Natural killer cell (primary cell): Measurements from ENCODE around the gene RBMS3. TPM values are rescaled to one million over a fixed set of nuclear protein-coding genes. Genes with fewer than 3 reads are reported as not detected.

Experiments
- ATAC-seq, 3 donors: fragments of 150-1000 bp in 2 of 3; fragments of 200-7000 bp in 1 of 3; cut with Tn5 transposase; 1 replicate in 1 of 3; 2 replicates in 2 of 3; pipeline ENCODE4 v1.10.0; 2021; ENCODE audit warnings: mild to moderate bottlenecking in 2 of 3, moderate library complexity in 2 of 3
- DNase-seq, 2 donors: peaks; one replicate each; pipeline versions ENCODE4 v3.0.0 to v3.0.0-alpha.2; 2013 to 2021; ENCODE audit warnings: mixed read lengths in 1 of 2
- H3K27ac ChIP-seq: one replicate; pipeline ENCODE4 v1.5.1; 2013; ENCODE audit warnings: mild to moderate bottlenecking, low read length
- H3K27me3 ChIP-seq: one replicate; pipeline ENCODE4 v1.6.1; 2013; ENCODE audit warnings: low read length; ENCODE audit not compliant: control insufficient read depth, insufficient read depth
- H3K36me3 ChIP-seq: one replicate; pipeline ENCODE4 v1.6.1; 2013; ENCODE audit warnings: low read length; ENCODE audit not compliant: control insufficient read depth, insufficient read depth
- H3K4me1 ChIP-seq: one replicate; pipeline ENCODE4 v1.6.1; 2013; ENCODE audit warnings: low read length; ENCODE audit not compliant: control insufficient read depth, insufficient read depth
- H3K4me3 ChIP-seq: one replicate; pipeline ENCODE4 v1.5.1; 2013; ENCODE audit warnings: low read length
- H3K9me3 ChIP-seq: one replicate; pipeline ENCODE4 v1.6.1; 2013; ENCODE audit warnings: low read length; ENCODE audit not compliant: control insufficient read depth, insufficient read depth
- H3K27ac Mint-ChIP-seq, 2 donors: one replicate each; pipeline ENCODE4 v1.8.0; 2022; ENCODE audit warnings: mild to moderate bottlenecking in 2 of 2, mixed read lengths in 2 of 2, moderate library complexity in 1 of 2
- H3K27me3 Mint-ChIP-seq, 2 donors: one replicate each; pipeline ENCODE4 v1.8.0; 2022; ENCODE audit warnings: low read depth in 2 of 2, mixed read lengths in 2 of 2
- H3K36me3 Mint-ChIP-seq: one replicate; pipeline ENCODE4 v1.8.0; 2022; ENCODE audit warnings: mixed read lengths
- H3K4me1 Mint-ChIP-seq, 2 donors: one replicate each; pipeline ENCODE4 v1.8.0; 2022; ENCODE audit warnings: mixed read lengths in 2 of 2
- H3K4me3 Mint-ChIP-seq: one replicate; pipeline ENCODE4 v1.8.0; 2022; ENCODE audit warnings: mild to moderate bottlenecking, moderate library complexity, mixed read lengths
- H3K9me3 Mint-ChIP-seq, 2 donors: one replicate each; pipeline ENCODE4 v1.8.0; 2022; ENCODE audit warnings: mixed read lengths in 2 of 2
- WGBS: methylation state at CpG from one replicate; pipeline ENCODE4 v1.1.7; 2013; ENCODE audit warnings: missing lambda C conversion rate; ENCODE audit not compliant: insufficient coverage; 5-methylcytosine and 5-hydroxymethylcytosine counted together
- intact Hi-C: fragments of 100-400 bp; cut with micrococcal nuclease; formaldehyde crosslinking; loops from one replicate; pipeline ENCODE4 v1.14.2; 2022
- total RNA-seq, 4 donors: library from RNA; stranded (reverse); fragments of 120-200 nt in 1 of 4; gene quantifications; one replicate each; pipeline versions ENCODE4 v1.2.3 to v1.2.4, GENCODE V29; 2013 to 2022
- TF ChIP-seq, protein P1 (sequence below): fragments of 200-600 bp; IDR thresholded peaks from one replicate; pipeline ENCODE4 v1.8.0; 2022; ENCODE audit warnings: antibody characterized with exemption

Gene RBMS3
- total RNA-seq, 3 donors from 2014 or later (not counting 1 experiment from before 2014, with no cell fraction given), result 0.16 TPM; not detected in 2

DNA sequence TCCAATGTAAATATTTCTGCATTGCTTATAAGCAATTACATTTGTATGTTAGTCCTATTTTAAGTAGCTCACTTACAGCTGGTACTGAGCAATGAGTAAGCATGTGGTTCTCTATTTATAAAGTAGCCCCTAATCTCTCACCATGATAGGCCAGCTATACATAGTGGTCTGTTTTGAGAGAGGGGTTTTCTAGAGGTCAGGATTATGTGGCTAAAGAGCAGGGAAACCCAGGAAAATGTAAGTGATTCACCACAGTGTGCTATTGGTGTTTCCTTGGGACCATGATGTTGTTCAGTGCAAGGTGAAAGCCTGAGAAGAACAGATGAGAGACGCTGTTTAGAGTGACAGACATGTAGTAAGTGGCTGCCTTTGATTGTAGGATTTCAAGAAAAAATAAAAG is 26.4 kb downstream of the RBMS3 start:
- H3K9me3 ChIP-seq, result no peaks in the 10 kb centered on the region
- DNase-seq, result no peak
- Mint-ChIP-seq H3K4me3 (no peak overlapping the region), H3K4me1 (no peaks in the 10 kb centered on the region), H3K9me3 (peaks cover 17 to 20% of the 10 kb centered on the region in 2 donors), H3K27me3 (no peaks in the 10 kb centered on the region), H3K27ac (no peak overlapping the region), H3K36me3 (no peaks in the 10 kb centered on the region)
- H3K36me3 ChIP-seq, result no peaks in the 10 kb centered on the region
- H3K4me3 ChIP-seq, result no peak overlapping the region
- TF ChIP-seq, protein P1, sequence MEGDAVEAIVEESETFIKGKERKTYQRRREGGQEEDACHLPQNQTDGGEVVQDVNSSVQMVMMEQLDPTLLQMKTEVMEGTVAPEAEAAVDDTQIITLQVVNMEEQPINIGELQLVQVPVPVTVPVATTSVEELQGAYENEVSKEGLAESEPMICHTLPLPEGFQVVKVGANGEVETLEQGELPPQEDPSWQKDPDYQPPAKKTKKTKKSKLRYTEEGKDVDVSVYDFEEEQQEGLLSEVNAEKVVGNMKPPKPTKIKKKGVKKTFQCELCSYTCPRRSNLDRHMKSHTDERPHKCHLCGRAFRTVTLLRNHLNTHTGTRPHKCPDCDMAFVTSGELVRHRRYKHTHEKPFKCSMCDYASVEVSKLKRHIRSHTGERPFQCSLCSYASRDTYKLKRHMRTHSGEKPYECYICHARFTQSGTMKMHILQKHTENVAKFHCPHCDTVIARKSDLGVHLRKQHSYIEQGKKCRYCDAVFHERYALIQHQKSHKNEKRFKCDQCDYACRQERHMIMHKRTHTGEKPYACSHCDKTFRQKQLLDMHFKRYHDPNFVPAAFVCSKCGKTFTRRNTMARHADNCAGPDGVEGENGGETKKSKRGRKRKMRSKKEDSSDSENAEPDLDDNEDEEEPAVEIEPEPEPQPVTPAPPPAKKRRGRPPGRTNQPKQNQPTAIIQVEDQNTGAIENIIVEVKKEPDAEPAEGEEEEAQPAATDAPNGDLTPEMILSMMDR, result no peak
- H3K27ac ChIP-seq, result no peak overlapping the region
- H3K4me1 ChIP-seq, result no peaks in the 10 kb centered on the region
- intact Hi-C loops, result no loop called here
- no peaks in the 10 kb centered on the region for H3K27me3 ChIP-seq
- no peak for ATAC-seq
- 83% methylated on average over 1 of the region's 1 CpG for WGBS

DNA sequence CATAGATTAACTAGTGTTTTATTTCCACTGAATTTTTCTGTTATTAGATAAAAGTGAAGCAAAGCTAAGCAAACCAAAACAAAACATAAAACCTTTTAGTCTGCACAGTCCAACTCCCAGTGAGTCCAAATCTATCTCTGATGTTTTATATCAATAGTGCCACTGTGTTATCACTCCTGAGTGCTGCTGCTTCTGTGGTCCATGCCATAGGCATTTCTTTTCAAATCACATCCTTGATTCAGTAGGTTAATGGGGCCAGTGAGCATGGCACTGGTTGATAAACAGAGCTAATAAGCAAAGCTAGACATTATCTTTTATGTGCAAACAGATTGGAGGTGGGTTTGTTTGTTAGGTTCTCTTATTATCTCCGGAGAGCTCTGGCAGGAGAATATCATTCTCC is 30.0 kb downstream of the RBMS3 start:
- H3K36me3 ChIP-seq, result no peaks in the 10 kb centered on the region
- no peaks in the 10 kb centered on the region for H3K9me3 ChIP-seq
- no peak overlapping the region for H3K27ac ChIP-seq
- ATAC-seq (no peak), DNase-seq (no peak)
- TF ChIP-seq, protein P1, result no peak
- H3K27ac Mint-ChIP-seq, result no peak overlapping the region
- no peaks in the 10 kb centered on the region for H3K36me3 Mint-ChIP-seq
- H3K4me3 Mint-ChIP-seq, result no peak overlapping the region
- H3K27me3 ChIP-seq, result no peaks in the 10 kb centered on the region
- H3K9me3 Mint-ChIP-seq, result peaks cover 17 to 18% of the 10 kb centered on the region in 2 donors
- no peaks in the 10 kb centered on the region for H3K27me3 Mint-ChIP-seq
- intact Hi-C loops, result no loop called here
- H3K4me1 ChIP-seq, result no peaks in the 10 kb centered on the region
- H3K4me3 ChIP-seq, result no peak overlapping the region
- H3K4me1 Mint-ChIP-seq, result no peaks in the 10 kb centered on the region
- WGBS, result no CpG with 5 or more reads among the region's 1 CpG

DNA sequence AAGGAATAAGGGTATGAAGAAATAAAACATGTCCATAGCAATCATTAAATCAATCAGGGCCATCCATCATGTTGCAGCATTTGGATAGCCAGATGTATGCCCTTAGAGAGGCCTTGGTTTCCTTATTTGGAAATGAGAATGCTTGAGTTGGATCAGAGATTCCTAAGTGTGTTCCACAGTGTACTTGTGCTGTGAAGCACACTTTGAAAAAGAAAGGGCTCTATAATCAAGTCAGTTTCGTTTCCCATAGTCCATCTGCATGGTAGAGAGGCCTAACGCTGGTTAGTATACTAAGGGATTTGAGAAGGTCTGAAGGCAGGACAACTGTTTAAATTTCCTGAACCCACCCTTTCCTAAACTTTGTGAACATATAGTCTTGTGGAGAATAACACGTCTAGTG is 30.9 kb downstream of the RBMS3 start:
- H3K27ac ChIP-seq, result no peak overlapping the region
- H3K4me1 ChIP-seq, result no peaks in the 10 kb centered on the region
- H3K9me3 ChIP-seq, result no peaks in the 10 kb centered on the region
- Mint-ChIP-seq H3K4me3 (no peak overlapping the region), H3K4me1 (no peaks in the 10 kb centered on the region), H3K9me3 (peaks cover 16 to 17% of the 10 kb centered on the region in 2 donors), H3K27ac (no peak overlapping the region), H3K36me3 (no peaks in the 10 kb centered on the region), H3K27me3 (no peaks in the 10 kb centered on the region)
- no peak overlapping the region for H3K4me3 ChIP-seq
- no peaks in the 10 kb centered on the region for H3K27me3 ChIP-seq
- no peaks in the 10 kb centered on the region for H3K36me3 ChIP-seq
- TF ChIP-seq, protein P1, result no peak
- intact Hi-C loops, result no loop called here
- WGBS, result 88% methylated on average over 2 of the region's 3 CpGs
- ATAC-seq (no peak), DNase-seq (no peak)

DNA sequence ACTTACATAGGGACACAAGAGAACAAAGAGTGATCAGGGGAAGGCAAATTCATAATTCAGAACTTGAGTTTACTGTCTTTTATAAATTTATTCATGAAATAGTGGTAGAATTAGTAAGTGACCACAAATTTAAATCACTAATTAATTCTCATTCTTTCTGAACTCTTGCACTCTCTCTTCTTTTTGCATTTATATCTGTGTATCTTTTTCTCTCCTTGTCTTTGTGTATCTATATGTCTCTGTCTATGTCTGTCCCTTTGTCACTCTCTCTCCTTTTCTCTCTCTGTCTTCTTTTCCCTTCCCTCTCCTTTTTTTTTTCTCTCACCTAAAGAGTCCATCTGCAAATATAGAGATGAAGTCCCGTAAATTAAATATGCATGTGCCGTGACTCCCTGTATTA is 31.5 kb downstream of the RBMS3 start:
- H3K4me1 ChIP-seq, result no peaks in the 10 kb centered on the region
- Mint-ChIP-seq H3K27ac (no peak overlapping the region), H3K4me3 (no peak overlapping the region), H3K36me3 (no peaks in the 10 kb centered on the region), H3K9me3 (peaks cover 16 to 17% of the 10 kb centered on the region in 2 donors), H3K27me3 (no peaks in the 10 kb centered on the region), H3K4me1 (no peaks in the 10 kb centered on the region)
- TF ChIP-seq, protein P1, result no peak
- 90% methylated on average over 2 of the region's 2 CpGs for WGBS
- intact Hi-C loops, result no loop called here
- DNase-seq (no peak), ATAC-seq (no peak)
- H3K9me3 ChIP-seq, result no peaks in the 10 kb centered on the region
- H3K4me3 ChIP-seq, result no peak overlapping the region
- H3K27ac ChIP-seq, result no peak overlapping the region
- no peaks in the 10 kb centered on the region for H3K36me3 ChIP-seq
- no peaks in the 10 kb centered on the region for H3K27me3 ChIP-seq
